Body of pancreas (tissue), 4 donors: ENCODE measurements around the gene CCDC126.

ENCODE experiments used
- POLR2A ChIP-seq, 3 donors: fragments of 450-650 bp; IDR thresholded peaks; one replicate each; pipeline ENCODE4 v1.6.1; 2016; ENCODE audit warnings: antibody characterized with exemption in 3 of 3, mild to moderate bottlenecking in 2 of 3
- TF ChIP-seq, protein P1 (sequence below), 7 experiments: fragments of 450-650 bp in 4 of 7; fragments of 200-600 bp in 3 of 7; sonication (generic) in 3 of 7; IDR thresholded peaks; one replicate each; pipeline ENCODE4 v1.5.1; 2016 to 2019; ENCODE audit warnings: antibody characterized with exemption in 7 of 7

DNA sequence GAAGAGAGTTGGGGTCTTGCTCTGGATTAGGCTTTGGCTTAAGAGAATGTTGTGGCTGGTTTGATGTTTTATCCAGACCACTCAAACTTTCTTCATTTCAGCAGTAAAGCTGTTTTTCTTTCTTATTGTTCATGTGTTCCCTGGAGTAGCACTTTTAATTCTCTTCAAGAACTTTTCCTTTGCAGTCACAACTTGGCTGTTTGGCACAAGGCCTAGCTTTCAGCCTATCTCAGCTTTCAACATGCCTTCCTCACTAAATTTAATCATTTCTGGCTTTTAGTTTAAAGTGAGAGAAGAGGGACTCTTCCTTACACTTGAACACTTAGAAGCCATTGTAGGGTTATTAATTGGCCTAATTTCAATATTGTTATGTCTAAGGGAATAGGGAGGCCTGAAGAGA, 18.1 kb downstream of the CCDC126 start:
- TF ChIP-seq, protein P1, sequence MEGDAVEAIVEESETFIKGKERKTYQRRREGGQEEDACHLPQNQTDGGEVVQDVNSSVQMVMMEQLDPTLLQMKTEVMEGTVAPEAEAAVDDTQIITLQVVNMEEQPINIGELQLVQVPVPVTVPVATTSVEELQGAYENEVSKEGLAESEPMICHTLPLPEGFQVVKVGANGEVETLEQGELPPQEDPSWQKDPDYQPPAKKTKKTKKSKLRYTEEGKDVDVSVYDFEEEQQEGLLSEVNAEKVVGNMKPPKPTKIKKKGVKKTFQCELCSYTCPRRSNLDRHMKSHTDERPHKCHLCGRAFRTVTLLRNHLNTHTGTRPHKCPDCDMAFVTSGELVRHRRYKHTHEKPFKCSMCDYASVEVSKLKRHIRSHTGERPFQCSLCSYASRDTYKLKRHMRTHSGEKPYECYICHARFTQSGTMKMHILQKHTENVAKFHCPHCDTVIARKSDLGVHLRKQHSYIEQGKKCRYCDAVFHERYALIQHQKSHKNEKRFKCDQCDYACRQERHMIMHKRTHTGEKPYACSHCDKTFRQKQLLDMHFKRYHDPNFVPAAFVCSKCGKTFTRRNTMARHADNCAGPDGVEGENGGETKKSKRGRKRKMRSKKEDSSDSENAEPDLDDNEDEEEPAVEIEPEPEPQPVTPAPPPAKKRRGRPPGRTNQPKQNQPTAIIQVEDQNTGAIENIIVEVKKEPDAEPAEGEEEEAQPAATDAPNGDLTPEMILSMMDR (IDR thresholded peaks at IDR 0.05), result no peak
- no peak for TF ChIP-seq POLR2A (IDR thresholded peaks at IDR 0.05)
